ENCODE measurements around the gene GADL1. TPM values are rescaled to one million over a fixed set of nuclear protein-coding genes. Genes with fewer than 3 reads are reported as not detected.

The GADL1 gene
- total RNA-seq, 1 experiment from 2014 or later = 0.09 TPM

DNA sequence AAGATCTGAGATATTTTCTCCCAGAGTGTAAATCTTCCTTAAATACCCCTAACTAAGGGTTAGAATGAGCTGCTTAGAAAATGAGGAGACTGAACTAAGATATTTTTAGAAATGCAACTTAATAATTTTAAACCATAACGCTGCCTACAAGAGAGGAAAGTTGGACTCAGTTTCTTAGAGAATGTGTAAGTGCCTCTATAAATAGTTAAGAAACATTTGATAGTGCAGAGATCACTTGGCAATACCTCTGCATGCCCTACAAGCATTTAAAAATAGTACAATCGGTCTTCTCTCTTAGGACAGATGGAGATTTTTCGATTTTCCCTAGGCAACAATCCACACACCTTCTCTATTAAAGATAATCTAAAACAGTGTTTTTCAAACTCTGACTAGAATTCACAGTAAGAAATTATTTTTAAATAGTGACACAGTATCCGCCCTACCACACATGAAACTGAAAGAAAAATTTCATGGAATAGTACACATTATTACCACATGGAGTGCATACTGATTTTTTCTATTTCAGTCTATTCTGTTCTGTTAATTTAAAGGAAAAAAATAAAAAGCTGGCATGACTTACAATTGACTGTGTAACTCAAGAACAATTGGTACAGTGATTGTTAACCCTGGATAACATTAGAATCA is 83.2 kb downstream of the GADL1 start:
- Histone ChIP-seq H2AFZ (ENCODE audit: low read length) (no peak overlapping the region), H3K56ac (ENCODE audit: insufficient read length, low read depth, low read length) (no peak overlapping the region), H3K4ac (ENCODE audit: low read depth, low read length) (no peak overlapping the region), H2BK15ac (ENCODE audit: low read depth, low read length) (no peak overlapping the region), H3K4me1 (ENCODE audit: insufficient read depth, low read length) (no peaks in the 10 kb centered on the region; the same call in 1 of the 2 replicates), H3T11ph (ENCODE audit: low read length) (no peak overlapping the region), H4K8ac (replicated peaks; ENCODE audit: insufficient read length, low read depth, low read length) (no peak overlapping the region), H3K27me3 (ENCODE audit: insufficient read depth, low read length) (no peaks in the 10 kb centered on the region), H2BK12ac (ENCODE audit: insufficient read length, low read depth, low read length) (no peak overlapping the region), H3K79me1 (ENCODE audit: insufficient read depth, low read depth, low read length, poor library complexity, severe bottlenecking) (no peaks in the 10 kb centered on the region), H2AK5ac (ENCODE audit: insufficient read length, low read length) (no peak overlapping the region), H3K23me2 (ENCODE audit: insufficient read length, low read depth, low read length, poor library complexity, severe bottlenecking) (no peaks in the 10 kb centered on the region), H3K79me2 (ENCODE audit: insufficient read depth, low read length) (no peaks in the 10 kb centered on the region), H3K9me3 (ENCODE audit: control insufficient read depth, low read depth, low read length) (no peaks in the 10 kb centered on the region), H2BK120ac (ENCODE audit: low read depth, low read length, poor library complexity, severe bottlenecking) (no peak overlapping the region), H3K9ac (ENCODE audit: extremely low read depth, insufficient read length, low read length) (no peak overlapping the region), H3K4me2 (ENCODE audit: insufficient read depth, insufficient read length, low read length) (no peak overlapping the region), H4K20me1 (ENCODE audit: control insufficient read depth, insufficient read depth, insufficient read length) (no peaks in the 10 kb centered on the region), H3K18ac (ENCODE audit: insufficient read length, low read depth, low read length) (no peak overlapping the region), H3K14ac (ENCODE audit: insufficient read depth, low read length) (no peak overlapping the region), H2BK20ac (ENCODE audit: low read depth, low read length, poor library complexity, severe bottlenecking) (no peak overlapping the region), H4K5ac (ENCODE audit: insufficient read length, low read depth, low read length) (no peak overlapping the region), H3K27ac (ENCODE audit: insufficient read length, low read depth, low read length) (no peak overlapping the region), H3K23ac (ENCODE audit: insufficient read length, low read depth, low read length) (no peak overlapping the region), H4K91ac (ENCODE audit: insufficient read length, low read depth, low read length) (no peak overlapping the region), H2BK5ac (ENCODE audit: insufficient read length, low read length) (no peak overlapping the region)
- no peaks in the 10 kb centered on the region for H3K27me3 Mint-ChIP-seq (ENCODE audit: low read depth)
- no peaks in the 10 kb centered on the region for H3K36me3 Mint-ChIP-seq (ENCODE audit: insufficient read depth in 1 of 3, low read depth in 3 of 3)
- DNase-seq = no peak
- H3K4me3 Mint-ChIP-seq = no peak overlapping the region
- H3K27ac Mint-ChIP-seq = no peak overlapping the region
- no peaks in the 10 kb centered on the region for H3K9me3 Mint-ChIP-seq
- H3K4me1 Mint-ChIP-seq = peaks cover 4 to 6% of the 10 kb centered on the region in 2 experiments
- TF ChIP-seq, protein P1, sequence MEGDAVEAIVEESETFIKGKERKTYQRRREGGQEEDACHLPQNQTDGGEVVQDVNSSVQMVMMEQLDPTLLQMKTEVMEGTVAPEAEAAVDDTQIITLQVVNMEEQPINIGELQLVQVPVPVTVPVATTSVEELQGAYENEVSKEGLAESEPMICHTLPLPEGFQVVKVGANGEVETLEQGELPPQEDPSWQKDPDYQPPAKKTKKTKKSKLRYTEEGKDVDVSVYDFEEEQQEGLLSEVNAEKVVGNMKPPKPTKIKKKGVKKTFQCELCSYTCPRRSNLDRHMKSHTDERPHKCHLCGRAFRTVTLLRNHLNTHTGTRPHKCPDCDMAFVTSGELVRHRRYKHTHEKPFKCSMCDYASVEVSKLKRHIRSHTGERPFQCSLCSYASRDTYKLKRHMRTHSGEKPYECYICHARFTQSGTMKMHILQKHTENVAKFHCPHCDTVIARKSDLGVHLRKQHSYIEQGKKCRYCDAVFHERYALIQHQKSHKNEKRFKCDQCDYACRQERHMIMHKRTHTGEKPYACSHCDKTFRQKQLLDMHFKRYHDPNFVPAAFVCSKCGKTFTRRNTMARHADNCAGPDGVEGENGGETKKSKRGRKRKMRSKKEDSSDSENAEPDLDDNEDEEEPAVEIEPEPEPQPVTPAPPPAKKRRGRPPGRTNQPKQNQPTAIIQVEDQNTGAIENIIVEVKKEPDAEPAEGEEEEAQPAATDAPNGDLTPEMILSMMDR (conservative IDR thresholded peaks at IDR 0.05) = no peak
- no CpG with 5 or more reads among the region's 4 CpGs for WGBS (ENCODE audit: extremely low coverage, insufficient read length, low lambda C conversion rate)

Data from H9 (cell line).